Hematopoietic multipotent progenitor cell treated with erythropoietin and hydrocortisone succinate and interleukin-3 and kit ligand, for 6 days (in vitro differentiated cells): ENCODE data around the gene BMAL2.

Experiments
- DNase-seq: peaks from one replicate; pipeline ENCODE4 v3.0.0-alpha.2; 2015

Gene BMAL2

GRCh38 chr12:27361372-27361771 is 28.7 kb downstream of the BMAL2 start:
- no peak for DNase-seq

- DNase-seq: no peak
Observed at GRCh38 chr12:27366621-27367020, 34.0 kb downstream of the BMAL2 start.

- peak; percentile 19 for DNase-seq
Observed at GRCh38 chr12:27367078-27367477, 34.4 kb downstream of the BMAL2 start.

GRCh38 chr12:27382171-27382795 is 49.6 kb downstream of the BMAL2 start:
- DNase-seq: no peak
